ENCODE data around the gene NCMAP.
"Not testable (repeated sequence)": the region's sequence is repeated elsewhere in the genome, so short reads cannot be mapped to it uniquely, and the experiment has no call there.

Gene NCMAP, protein sequence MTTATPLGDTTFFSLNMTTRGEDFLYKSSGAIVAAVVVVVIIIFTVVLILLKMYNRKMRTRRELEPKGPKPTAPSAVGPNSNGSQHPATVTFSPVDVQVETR

DNA sequence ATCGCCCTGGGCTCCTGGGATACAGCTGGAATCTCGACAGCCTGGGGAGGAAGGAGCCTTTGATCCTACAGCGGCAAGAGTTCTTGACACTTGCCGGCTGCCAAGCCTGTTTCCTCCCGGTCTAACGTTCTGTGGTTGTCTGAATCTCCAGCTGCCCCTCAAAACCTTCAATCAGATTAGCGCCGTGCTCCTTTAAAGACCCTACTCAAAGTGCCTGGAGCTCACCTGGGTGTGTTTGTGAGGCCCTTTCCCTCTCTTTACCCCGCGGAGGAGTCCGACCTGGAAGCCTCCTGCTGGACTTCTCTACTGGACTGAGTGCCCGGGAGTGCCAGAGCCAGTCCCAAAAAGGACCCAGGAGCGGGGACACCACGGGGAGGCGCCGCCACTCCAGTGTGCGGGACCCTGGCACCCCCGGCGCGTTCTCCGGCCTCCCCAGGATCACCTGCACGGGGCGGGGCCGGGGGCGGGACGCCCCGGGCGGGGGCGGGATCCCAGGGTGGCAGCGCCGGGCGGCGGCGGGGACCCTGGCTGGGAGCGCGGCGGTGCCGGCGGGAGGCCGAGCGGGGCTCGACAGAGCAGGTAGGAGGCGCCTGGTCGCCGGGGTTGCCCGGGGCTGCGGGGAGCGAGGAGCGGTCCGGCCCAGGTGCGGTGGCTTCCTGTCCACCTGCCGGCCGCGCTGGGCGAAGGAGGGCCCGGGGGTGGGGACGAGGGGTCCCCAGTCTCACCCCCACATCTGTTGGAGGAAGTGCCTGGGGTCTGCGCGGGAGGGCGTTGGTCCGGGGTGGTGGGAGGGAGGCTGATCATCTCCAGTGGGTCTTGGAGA, at the start of gene NCMAP:
Gene NCMAP (plus strand): TSS at position 497 of the 823 bp plus-strand sequence. CDS start 39,344 bp downstream, outside the sequence.
- DNase-seq (ENCODE audit: low read depth in 3 of 3): peak in 1 of 3 experiments; percentile 37

DNA sequence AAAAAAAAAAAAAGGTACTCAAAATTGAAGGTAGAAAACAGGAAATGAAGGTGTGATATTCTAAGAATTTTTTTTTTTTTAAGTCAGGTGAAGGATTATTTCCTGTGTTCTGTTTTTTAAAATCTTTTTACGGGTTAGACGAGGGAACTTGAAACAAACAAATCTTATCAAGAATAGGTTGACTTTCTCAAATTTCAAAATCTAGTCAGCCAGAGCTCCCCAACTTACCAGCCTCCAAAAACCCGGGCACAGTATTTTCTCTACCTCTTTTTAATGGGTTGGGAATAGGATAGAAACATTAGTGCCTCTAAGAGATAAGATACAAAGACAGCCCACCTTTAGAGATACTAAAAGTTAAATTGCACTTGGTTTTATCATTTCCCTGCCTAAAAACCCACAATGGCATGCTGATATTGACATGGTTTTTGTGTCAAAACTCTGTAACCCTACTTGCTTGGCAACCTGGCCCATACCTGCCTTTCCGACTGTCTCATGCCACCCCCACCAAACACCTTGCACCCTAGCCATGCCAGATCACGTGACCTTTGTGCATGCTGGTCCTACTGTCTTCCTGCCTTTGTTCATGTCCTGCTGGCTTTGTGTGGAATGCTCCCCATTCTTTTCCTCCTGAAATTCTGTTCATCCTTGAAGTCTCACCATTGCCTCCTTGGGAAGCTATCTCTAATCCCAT, 49.1 kb upstream of the NCMAP start:
- DNase-seq (ENCODE audit: low read depth in 3 of 3): no peak

DNA sequence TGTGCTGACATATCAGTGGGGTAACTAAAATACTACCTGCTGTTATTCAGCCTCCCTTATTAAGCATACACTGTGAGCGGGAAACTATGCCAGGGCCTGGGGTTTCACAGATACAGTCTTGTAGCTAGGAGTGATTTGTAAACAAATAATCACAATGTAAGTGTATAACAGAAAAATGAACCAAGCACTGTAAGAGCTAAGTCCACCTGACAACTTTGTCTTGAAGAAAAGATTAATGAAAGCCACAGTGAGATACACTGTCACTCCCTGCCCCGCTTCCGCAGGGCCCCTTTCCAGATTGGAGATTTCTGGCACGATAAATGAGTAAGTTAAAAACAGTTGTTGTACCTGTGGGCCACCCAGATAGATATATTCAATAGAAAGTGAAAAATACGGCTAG, 48.5 kb upstream of the NCMAP start:
- no peak for DNase-seq (ENCODE audit: low read depth in 3 of 3)

DNA sequence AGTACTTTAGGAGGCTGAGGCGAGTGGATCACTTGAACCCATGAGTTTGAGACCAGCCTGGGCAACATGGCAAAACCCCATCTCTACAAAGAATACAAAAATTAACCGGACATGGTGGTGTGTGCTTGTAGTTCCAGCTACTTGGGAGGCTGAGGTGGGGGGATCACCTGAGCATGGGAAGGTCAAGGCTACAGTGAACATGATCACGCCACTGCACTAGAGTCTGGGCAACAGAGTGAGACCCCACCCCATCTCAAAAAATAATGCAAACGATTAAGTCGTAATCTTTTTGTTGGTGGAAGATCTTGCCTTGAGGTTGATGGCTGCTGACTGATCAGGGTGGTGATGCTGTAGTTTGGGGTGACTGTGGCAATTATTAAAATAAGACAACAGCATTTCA, 47.0 kb upstream of the NCMAP start:
- no peak for DNase-seq (ENCODE audit: low read depth in 3 of 3)

DNA sequence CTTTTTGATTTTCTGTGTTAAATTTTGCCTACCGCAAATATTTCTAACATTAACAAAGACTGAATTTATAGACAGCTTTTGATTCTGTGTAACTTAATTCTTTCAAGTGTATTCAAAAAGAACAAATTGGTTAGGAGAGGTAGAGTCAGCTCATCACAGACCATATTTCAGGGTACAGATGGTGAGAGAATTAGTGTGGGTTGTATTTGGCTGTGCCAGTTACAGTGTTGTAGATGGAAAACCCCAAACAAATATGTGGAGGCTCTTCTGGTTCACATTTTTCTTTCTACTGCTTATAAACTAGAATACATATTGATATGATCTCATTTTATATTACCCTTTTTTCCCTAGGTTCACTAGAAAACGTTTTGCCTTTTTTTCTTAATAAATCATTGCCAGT, 42.2 kb upstream of the NCMAP start:
- DNase-seq (ENCODE audit: low read depth in 3 of 3): no peak

DNA sequence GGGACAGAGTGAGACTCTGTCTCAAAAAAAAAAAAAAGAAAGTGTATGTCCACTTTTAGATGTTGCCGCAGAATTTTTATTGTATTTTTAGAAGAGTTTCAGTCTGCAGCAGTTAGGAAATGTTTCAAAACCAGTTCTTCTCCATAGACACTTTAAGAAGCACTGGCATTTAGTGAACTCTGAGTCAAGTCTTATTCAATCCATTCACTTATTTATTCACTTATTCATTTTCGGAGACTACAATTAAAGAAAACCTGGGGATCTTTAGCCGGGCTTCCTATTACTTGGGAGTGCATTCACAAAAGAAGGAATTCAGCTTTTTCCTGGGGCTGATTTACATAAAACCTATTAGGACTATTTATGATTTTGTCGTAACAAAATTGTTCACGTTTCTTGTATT, 40.9 kb upstream of the NCMAP start:
- no peak for DNase-seq (ENCODE audit: low read depth in 3 of 3)

DNA sequence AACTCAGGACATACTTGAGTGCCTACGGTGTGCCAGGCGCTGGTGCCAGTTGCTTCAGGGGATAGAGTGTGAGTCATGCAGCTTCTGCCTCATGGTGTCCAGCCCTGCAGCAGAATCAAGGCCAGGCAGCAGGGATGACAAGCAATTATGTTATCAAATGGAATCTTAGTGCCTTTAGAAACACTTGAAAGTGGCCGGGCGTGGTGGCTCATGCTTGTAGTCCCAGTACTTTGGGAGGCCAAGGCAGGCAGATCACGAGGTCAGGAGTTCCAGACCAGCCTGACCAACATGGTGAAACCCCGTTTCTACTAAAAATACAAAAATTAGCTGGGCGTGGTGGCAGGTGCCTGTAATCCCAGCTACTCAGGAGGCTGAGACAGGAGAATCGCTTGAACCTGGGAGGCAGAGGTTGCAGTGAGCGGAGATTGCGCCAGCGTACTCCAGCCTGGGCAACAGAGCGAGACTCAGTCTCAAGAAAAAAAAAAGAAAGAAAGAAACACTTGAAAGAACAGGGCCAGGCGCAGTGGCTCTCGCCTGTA, 40.1 kb upstream of the NCMAP start:
- DNase-seq (ENCODE audit: low read depth in 3 of 3): not testable (repeated sequence)

DNA sequence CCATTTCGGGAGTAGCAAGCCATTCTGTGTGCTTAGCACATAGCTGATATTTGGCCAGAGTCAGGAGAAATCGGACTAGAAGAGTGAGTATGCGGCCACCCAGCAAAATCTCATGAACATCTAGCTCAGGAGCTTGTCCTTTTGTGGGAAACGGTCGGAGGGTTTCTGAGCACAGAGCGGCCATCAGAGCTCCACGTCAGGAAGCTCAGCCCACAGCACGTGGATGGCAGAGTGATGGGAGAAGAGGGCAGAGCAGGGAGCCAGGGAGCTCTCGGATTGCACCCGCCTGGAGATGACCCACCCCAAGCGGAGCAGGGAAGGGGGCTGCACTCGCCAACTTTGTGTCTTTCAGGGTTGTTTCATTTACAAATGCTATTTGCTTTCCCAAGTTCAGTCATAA, 39.4 kb upstream of the NCMAP start:
- DNase-seq (ENCODE audit: low read depth in 3 of 3): no peak

DNA sequence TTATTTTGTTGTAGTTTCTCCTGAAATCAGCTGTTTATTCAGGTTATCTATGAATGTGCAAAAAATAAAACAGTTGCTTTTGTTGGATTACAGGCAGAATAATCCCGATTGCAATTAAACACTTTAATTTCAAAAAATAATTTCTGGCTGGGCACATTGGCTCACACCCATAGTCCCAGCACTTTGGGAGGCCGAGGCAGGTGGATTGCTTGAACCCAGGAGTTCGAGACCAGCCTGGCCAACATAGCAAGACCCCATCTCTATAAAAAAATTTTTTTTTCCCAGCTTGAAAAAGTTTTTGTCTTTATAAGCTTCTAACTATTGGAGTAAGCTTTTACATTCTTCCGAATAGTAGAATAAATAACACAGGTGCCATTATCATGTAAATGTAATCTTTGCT, 38.0 kb upstream of the NCMAP start:
- no peak for DNase-seq (ENCODE audit: low read depth in 3 of 3)

DNA sequence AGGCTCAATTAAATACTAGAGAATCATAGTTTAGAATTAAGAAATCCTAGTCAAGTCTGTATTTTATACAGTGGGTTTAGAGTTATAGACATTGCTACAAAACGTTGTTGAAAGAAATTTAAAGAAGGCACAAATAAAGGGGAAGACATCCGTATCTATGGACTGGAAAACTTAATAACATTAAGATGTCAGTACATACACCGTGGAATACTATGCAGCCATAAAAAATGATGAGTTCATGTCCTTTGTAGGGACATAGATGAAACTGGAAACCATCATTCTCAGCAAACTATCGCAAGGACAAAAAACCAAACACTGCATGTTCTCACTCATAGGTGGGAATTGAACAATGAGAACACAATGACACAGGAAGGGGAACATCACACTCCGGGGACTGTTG, 35.6 kb upstream of the NCMAP start:
- not testable (repeated sequence) for DNase-seq (ENCODE audit: low read depth in 3 of 3)

DNA sequence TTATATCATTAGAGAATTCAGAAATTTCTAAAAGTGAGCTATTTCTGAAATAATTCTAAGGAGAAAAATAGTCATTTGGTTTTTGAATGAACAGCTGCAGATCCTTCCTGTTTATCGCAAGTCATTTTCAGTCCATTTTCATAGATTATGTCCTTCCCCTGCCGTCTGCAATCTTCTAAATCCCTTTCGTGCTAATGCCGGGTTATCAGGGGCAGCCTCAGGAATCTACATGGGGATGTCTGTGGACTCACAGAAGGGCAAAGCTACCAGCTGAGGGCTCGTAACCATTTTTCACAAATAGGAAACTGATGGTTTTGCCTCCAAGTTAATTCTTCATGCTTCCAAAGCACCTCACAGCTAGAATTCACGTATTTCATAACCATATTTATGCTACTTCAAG, 30.3 kb upstream of the NCMAP start:
- DNase-seq (ENCODE audit: low read depth in 3 of 3): no peak

DNA sequence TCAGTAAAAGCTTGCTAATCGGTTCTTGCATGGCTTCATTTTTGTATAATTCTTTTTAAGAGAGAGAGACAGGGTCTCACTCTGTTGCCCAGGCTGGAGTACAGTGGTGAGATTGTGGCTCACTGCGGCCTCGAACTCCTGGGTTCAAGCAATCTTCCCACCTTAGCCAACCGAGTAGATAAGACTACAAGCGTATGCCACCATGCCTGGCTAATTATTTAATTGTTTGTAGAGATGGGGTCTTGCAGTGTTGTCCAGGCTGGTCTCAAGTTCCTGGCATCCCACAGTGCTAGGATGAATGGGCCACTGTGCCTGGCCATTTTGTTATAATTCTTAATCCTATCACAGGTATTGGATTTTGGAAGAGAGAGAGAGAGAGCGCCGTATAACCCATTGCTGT, 29.8 kb upstream of the NCMAP start:
- no peak for DNase-seq (ENCODE audit: low read depth in 3 of 3)

DNA sequence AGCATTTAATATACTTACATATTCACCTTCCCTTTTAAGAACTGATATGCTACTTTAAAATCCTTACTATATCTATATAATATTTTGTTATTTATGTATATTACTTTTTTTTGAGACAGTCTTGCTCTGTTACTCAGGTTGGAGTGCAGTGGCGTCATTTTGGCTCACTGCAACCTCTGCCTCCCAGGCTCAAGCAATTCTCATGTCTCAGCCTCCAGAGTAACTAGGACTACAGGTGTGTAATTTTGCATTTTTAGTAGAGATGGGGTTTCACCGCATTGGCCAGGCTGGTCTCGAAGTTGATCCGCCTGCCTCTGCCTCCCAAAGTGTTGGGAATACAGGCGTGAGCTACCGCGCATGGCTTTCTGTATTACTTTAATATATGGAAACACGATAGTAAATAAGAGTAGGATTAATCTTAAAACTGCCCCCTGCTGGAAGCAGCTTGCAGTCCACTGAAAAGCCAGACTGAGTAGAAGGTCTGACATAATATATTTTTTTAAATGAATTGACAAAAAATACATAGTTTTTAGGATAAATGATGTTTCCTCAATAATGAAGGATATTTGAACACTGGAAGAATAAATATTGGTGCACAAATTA, 28.8 kb upstream of the NCMAP start:
- peak in 1 of 3 experiments; percentile 37 for DNase-seq (ENCODE audit: low read depth in 3 of 3)

DNA sequence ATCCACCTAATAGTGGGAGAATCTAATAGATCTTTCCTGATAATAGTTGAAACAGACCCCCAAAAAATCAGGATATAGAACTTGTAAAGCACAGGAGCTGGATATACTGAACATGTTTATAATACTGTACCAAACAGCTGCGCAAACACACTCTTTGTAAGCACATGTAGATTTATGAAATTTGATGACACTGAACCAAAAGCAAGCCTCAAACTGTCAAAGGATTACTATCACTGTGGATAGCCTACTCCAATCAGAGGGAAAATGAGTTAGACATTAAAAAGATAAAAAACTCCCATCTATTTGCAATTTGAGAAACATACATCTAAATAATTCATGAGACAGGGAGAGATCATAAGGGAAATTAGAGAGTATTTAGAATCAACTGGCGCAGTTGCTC, 27.1 kb upstream of the NCMAP start:
- no peak for DNase-seq (ENCODE audit: low read depth in 3 of 3)

DNA sequence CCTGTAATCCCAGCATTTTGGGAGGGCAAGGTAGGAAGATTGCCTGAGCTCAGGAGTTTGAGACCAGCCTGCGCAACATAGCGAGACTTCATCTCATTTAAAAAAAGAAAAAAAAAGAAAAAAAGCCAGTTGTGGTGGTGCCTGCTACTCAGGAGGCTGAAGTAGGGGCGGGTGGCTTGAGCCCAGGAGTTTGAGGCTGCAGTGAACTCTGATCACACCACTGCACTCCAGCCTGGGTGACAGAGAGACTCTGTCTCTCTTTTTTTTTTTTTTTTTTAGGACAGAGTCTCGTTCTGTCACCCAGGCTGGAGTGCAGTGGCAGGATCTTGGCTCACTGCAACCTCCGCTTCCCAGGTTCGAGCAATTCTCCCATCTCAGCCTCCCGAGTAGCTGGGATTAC, 26.6 kb upstream of the NCMAP start:
- not testable (repeated sequence) for DNase-seq (ENCODE audit: low read depth in 3 of 3)

DNA sequence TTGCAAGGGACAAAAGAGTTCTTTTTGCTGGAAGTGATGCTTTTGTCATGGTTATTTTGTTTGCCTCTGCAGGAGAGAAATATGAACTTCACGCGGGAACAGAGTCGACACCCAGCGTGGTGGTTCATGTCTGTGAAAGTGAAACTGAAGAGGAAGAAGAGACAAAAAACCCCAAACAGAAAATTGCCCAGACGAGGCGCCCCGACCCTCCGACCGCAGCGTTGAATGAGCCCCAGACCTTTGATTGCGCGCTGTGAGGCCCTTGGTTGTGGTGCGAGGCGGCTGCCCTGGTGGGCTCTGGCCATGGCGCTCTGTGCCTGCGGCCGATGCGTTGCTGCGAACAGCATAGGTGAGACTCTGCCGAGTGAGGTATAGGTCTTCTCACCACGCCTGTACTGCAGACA, 20.9 kb upstream of the NCMAP start:
- DNase-seq (ENCODE audit: low read depth in 3 of 3): peak; percentile 46 to 70 (median 61)

DNA sequence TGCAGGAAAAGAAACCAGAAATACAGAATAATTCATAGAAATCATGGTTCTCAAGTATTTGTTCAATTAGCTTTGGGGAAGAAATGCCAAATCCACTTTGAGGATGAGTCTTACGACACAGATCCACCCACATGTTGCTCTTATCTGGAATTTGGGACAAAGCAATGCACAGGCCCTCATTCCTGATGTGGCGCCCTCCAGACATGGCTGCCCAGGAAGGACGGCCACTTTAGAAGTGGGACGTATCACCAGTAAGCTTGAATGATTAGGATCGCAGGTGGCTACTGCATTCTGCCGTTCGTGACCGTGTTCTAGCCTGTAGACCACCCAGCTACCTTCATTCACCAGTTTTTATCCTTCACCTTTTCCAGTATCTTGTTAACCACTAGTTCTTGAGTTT, 20.1 kb upstream of the NCMAP start:
- no peak for DNase-seq (ENCODE audit: low read depth in 3 of 3)

DNA sequence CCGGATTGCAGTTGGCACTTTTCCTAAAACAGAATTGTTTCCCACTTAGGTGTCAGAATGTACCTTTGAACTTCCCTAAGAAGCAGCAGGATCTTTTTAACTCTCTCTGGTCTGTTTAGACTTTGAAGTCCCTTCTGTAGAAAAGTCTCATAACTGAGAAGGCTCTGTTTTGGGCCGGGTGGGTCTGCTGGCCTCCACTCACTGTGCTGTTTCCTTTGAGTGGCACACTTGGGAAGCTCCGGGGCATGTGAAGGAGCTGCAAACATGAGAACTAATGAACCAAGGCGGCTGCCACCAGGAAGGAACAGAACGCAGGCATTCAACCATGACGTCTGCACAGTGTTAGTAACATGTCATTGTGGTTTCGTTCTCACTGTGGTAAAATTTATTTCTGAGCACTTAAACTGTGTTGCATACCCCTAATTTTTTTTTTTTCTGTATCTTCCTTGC, 19.5 kb upstream of the NCMAP start:
- peak; percentile 46 to 67 (median 54) for DNase-seq (ENCODE audit: low read depth in 3 of 3)

DNA sequence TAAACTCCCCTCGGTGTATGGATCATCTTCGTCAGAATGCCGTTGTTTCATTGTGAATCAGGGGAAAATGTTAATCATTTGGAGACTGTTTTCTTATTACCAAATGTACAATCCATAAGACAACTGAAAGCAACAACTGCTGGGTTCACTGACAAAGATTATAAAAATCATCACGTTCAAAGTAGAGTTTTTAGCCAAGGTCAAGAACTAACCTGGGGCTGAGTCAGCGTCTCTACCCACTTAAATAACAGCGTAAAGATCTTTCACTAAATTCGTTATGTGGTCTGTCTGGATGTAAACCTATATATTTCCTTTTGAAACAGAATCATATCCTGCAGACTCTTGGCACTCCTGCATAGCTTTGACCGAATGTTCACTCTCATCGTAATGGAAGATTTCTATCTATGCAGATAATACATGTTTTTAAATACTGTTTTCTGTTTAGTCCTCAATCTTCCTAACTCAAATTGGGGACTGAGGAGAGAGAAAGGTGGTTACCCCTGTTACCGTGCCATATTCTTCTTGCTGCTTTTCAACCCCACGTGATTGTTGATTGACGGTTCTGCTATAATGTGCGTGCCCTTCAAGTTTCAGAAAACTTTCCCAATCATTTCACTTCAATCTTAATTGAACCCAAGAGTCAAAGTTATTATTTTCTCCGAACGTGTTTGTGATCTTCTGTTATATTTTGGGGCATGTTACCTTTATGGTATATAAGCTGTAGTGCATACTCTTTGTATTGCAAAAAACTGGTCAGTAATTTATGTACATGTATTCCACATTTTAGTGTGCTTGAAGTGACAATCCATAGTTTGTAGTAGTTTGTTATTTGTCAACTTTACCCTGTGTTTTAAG, 15.6 kb upstream of the NCMAP start:
- peak in 2 of 3 experiments; percentile 18 to 35 for DNase-seq (ENCODE audit: low read depth in 3 of 3)

DNA sequence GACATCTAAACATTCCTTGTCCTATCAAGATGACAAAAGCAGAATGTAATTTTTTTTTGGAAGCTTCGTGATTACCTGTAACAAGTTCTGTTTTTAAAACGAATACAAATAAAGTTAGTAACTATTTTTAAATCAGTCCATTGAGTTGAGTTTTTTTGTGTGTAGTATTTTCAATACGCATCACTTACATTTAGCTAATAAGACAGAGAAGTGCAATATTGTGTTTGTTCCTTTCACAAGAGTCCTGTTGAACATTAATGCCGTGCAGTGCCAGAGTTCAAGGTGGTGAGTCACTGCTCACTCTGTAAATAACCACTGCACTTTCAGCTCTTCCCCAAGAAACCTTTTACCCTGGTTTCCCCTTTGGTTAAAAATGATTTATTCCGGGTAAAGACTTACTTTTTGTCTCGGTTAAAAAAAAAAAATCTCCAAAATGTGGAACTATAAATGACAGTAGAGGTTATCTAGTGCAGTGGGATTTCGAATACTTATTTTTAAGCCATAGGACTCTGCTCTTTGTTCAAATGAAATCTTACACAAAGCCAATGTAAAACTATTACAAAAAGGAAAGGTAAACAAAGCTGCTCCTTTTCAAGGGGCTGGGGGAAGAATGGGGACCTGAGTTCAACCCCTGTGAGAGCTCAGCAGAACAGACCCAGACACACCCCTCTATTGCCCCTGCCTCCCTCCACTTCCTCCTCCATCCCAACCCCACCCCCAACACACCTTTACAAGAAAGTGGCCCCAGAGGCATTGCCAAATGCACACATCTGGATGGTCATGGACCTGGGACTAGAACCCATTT, 14.8 kb upstream of the NCMAP start:
- peak in 1 of 3 experiments; percentile 44 for DNase-seq (ENCODE audit: low read depth in 3 of 3)
